ENCODE measurements around the gene MUC2. TPM values are rescaled to one million over a fixed set of nuclear protein-coding genes. Genes with fewer than 3 reads are reported as not detected.

The MUC2 gene
- total RNA-seq, 2 experiments from 2014 or later, result not detected

GRCh38 chr11:1055109-1055703, 19.5 kb upstream of the MUC2 start:
- Histone ChIP-seq H3K9me2 (ENCODE audit: insufficient read depth, low read length) (no peaks in the 10 kb centered on the region), H3K4me2 (ENCODE audit: low read length) (no peak overlapping the region), H3K9me3 (ENCODE audit: low read length) (no peaks in the 10 kb centered on the region), H2AFZ (ENCODE audit: low read length) (no peak overlapping the region), H3K4me1 (ENCODE audit: insufficient read depth, low read length, poor library complexity, severe bottlenecking) (no peaks in the 10 kb centered on the region), H3K27ac (ENCODE audit: low read depth, low read length, poor library complexity, severe bottlenecking) (no peak overlapping the region), H3K36me3 (ENCODE audit: insufficient read depth, low read length) (no peaks in the 10 kb centered on the region), H3K79me2 (ENCODE audit: insufficient read depth, low read depth, low read length) (no peaks in the 10 kb centered on the region), H4K20me1 (ENCODE audit: insufficient read depth, low read length) (no peaks in the 10 kb centered on the region), H3K4me3 (ENCODE audit: low read depth, low read length, poor library complexity, severe bottlenecking) (no peak overlapping the region)
- no peak for TF ChIP-seq EZH2phosphoT487 (IDR thresholded peaks at IDR 0.05; ENCODE audit: borderline replicate concordance, low read depth, low read length)
- BruUV-seq (replicated peaks), result no TSS peak
- CTCF ChIA-PET (ENCODE audit: unreplicated experiment), result interaction anchor here (0.6 kb wide), 1 partner anchor 112 kb away, joined by 3 read pairs; no protein-coding TSS in a partner anchor
- POLR2A ChIA-PET, result no interaction called here
- no peak for DNase-seq (ENCODE audit: low spot score)
- intact Hi-C loops (cut with micrococcal nuclease; ENCODE audit: unreplicated experiment), result no loop called here

GRCh38 chr11:1055990-1056771, 18.5 kb upstream of the MUC2 start:
- H3K36me3 ChIP-seq (ENCODE audit: insufficient read depth, low read length), result no peaks in the 10 kb centered on the region
- CTCF ChIA-PET (ENCODE audit: unreplicated experiment), result no interaction called here
- no peak for DNase-seq (ENCODE audit: low spot score)
- H3K4me3 ChIP-seq (ENCODE audit: low read depth, low read length, poor library complexity, severe bottlenecking), result no peak overlapping the region
- BruUV-seq (replicated peaks), result no TSS peak
- no peak overlapping the region for H3K4me2 ChIP-seq (ENCODE audit: low read length)
- intact Hi-C loops (cut with micrococcal nuclease; ENCODE audit: unreplicated experiment), result no loop called here
- no peaks in the 10 kb centered on the region for H4K20me1 ChIP-seq (ENCODE audit: insufficient read depth, low read length)
- POLR2A ChIA-PET, result no interaction called here
- no peak overlapping the region for H2AFZ ChIP-seq (ENCODE audit: low read length)
- no peaks in the 10 kb centered on the region for H3K79me2 ChIP-seq (ENCODE audit: insufficient read depth, low read depth, low read length)
- no peaks in the 10 kb centered on the region for H3K9me2 ChIP-seq (ENCODE audit: insufficient read depth, low read length)
- no peaks in the 10 kb centered on the region for H3K4me1 ChIP-seq (ENCODE audit: insufficient read depth, low read length, poor library complexity, severe bottlenecking)
- H3K27ac ChIP-seq (ENCODE audit: low read depth, low read length, poor library complexity, severe bottlenecking), result no peak overlapping the region
- no peaks in the 10 kb centered on the region for H3K9me3 ChIP-seq (ENCODE audit: low read length)
- no peak for TF ChIP-seq EZH2phosphoT487 (IDR thresholded peaks at IDR 0.05; ENCODE audit: borderline replicate concordance, low read depth, low read length)
- no peak for TF ChIP-seq CTCF (conservative IDR thresholded peaks at IDR 0.05; ENCODE audit: low read length)

GRCh38 chr11:1057806-1058205, 16.9 kb upstream of the MUC2 start:
- no peaks in the 10 kb centered on the region for H3K4me1 ChIP-seq (ENCODE audit: insufficient read depth, low read length, poor library complexity, severe bottlenecking)
- intact Hi-C loops (cut with micrococcal nuclease; ENCODE audit: unreplicated experiment), result no loop called here
- POLR2A ChIA-PET, result no interaction called here

More at GRCh38 chr11:1057806-1058205, 16.9 kb upstream of the MUC2 start:
- DNase-seq (ENCODE audit: low spot score), result no peak
- Histone ChIP-seq H2AFZ (ENCODE audit: low read length) (no peak overlapping the region), H3K4me3 (ENCODE audit: low read depth, low read length, poor library complexity, severe bottlenecking) (no peak overlapping the region), H3K9me3 (ENCODE audit: low read length) (no peaks in the 10 kb centered on the region), H3K9me2 (ENCODE audit: insufficient read depth, low read length) (no peaks in the 10 kb centered on the region), H3K27ac (ENCODE audit: low read depth, low read length, poor library complexity, severe bottlenecking) (no peak overlapping the region), H3K79me2 (ENCODE audit: insufficient read depth, low read depth, low read length) (no peaks in the 10 kb centered on the region), H4K20me1 (ENCODE audit: insufficient read depth, low read length) (no peaks in the 10 kb centered on the region), H3K36me3 (ENCODE audit: insufficient read depth, low read length) (no peaks in the 10 kb centered on the region), H3K4me2 (ENCODE audit: low read length) (no peak overlapping the region)
- CTCF ChIA-PET (ENCODE audit: unreplicated experiment), result no interaction called here
- TF ChIP-seq EZH2phosphoT487 (IDR thresholded peaks at IDR 0.05; ENCODE audit: borderline replicate concordance, low read depth, low read length), result no peak
- no peak for TF ChIP-seq CTCF (conservative IDR thresholded peaks at IDR 0.05; ENCODE audit: low read length)
- no TSS peak for BruUV-seq (replicated peaks)
